HUES6 (cell line): ENCODE data around the gene CCDC61.
A peak's percentile ranks its signal among the peaks of the same experiment; 100 is the strongest.

Source experiments
- H3K27ac ChIP-seq: 2 replicates; pipeline ENCODE4 v1.7.0; 2013; ENCODE audit warnings: low read depth, mild to moderate bottlenecking, low read length, inconsistent platforms
- H3K27me3 ChIP-seq: 2 replicates; pipeline ENCODE4 v1.6.1; 2013; ENCODE audit warnings: low read length; ENCODE audit not compliant: control insufficient read depth, insufficient read depth
- H3K36me3 ChIP-seq: 2 replicates; pipeline ENCODE4 v1.6.1; 2013; ENCODE audit warnings: low read length; ENCODE audit not compliant: control insufficient read depth, insufficient read depth
- H3K4me1 ChIP-seq: 2 replicates; pipeline ENCODE4 v1.6.1; 2013; ENCODE audit warnings: low read length; ENCODE audit not compliant: control insufficient read depth, insufficient read depth
- H3K4me3 ChIP-seq: 2 replicates; pipeline ENCODE4 v1.5.1; 2013; ENCODE audit warnings: low read depth, low read length
- H3K9ac ChIP-seq: one replicate; pipeline ENCODE4 v1.6.1; 2013; ENCODE audit warnings: mild to moderate bottlenecking, low read length
- H3K9me3 ChIP-seq: 2 replicates; pipeline ENCODE4 v1.6.1; 2013; ENCODE audit warnings: low read depth, low read length; ENCODE audit not compliant: control insufficient read depth, insufficient read depth

Gene CCDC61

GRCh38 chr19:45999653-46000121 lies 4.4 kb downstream of the CCDC61 start:
- no peak overlapping the region for H3K27ac ChIP-seq
- no peaks in the 10 kb centered on the region for H3K9me3 ChIP-seq
- H3K9ac ChIP-seq = no peak overlapping the region
- peaks cover 5% of the 10 kb centered on the region; the same call in 1 of the 2 replicates for H3K4me1 ChIP-seq
- peaks cover 3% of the 10 kb centered on the region; the same call in 1 of the 2 replicates for H3K27me3 ChIP-seq
- H3K4me3 ChIP-seq = peak overlapping the region; percentile 77
- peaks cover 10% of the 10 kb centered on the region for H3K36me3 ChIP-seq

DNA sequence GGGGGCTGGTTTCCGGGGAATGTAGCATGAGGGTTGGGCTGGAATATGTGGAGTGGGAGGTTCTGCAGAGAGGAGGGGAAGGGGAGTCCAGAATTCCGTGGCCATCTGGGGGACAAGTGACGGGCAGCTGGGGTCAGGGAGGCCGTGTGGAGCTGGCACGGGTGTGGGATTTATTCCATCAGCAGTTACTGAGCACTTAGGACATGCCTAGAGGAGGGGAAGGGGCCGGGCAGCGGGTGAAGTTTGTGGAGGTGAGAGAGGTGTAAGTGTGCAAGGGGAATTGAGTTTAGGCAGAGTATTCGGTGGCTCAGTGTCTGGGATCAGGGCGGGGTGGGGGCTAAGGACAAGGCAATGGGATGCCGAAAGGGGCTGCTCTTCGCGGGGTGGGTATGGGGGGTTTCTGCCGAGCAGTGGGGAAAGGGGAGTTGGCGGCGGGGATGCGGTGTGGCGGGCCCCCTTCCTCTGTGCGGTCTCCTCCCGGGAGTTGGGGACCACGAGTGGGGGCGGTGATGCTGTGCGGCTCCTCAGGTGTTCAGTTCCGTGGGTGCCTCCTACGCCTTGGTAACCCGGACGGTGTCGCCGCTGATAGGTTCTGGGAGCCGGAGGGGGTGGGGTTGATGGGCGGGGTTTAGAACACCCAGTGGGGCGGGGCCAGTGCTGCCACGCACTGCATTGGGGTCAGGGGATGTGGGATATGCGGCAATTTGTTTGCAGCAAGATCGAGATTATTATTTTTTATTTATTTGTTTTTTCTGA lies 5.4 kb downstream of the CCDC61 start:
- peaks cover 3% of the 10 kb centered on the region; the same call in 1 of the 2 replicates for H3K27me3 ChIP-seq
- peaks cover 5% of the 10 kb centered on the region; the same call in 1 of the 2 replicates for H3K4me1 ChIP-seq
- H3K36me3 ChIP-seq = peaks cover 10% of the 10 kb centered on the region
- peak overlapping the region; percentile 77 for H3K4me3 ChIP-seq
- no peaks in the 10 kb centered on the region for H3K9me3 ChIP-seq
- peak overlapping the region; percentile 31 for H3K9ac ChIP-seq
- H3K27ac ChIP-seq = no peak overlapping the region

DNA sequence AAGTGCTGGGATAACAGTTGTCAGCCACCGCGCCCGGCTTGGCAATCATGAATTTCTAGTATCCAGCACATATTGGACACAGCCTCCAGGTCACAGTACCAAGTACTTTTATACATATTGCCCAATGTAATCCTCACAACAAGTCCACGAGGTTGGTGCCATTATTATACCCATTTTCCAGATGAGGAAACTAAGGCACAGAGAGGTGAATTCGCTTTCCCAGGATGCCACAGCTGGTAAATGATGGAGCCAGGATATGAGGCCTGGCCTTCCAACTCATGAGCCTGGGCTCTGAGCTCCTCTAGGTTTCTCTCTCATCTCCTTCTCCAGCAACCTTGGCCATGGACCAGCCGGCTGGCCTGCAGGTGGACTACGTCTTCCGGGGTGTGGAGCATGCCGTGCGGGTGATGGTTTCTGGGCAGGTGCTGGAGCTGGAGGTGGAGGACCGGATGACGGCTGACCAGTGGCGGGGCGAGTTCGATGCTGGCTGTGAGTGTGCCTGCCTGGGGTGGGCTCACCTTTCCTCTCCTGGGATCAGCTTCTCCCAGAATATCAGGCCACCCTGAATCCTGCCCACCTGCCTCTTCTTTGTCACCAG lies 7.5 kb downstream of the CCDC61 start:
- Histone ChIP-seq H3K36me3 (peaks cover 15% of the 10 kb centered on the region; the same call in 1 of the 2 replicates), H3K9ac (no peak overlapping the region), H3K4me1 (no peaks in the 10 kb centered on the region; the same call in 1 of the 2 replicates), H3K9me3 (no peaks in the 10 kb centered on the region), H3K27ac (no peak overlapping the region), H3K4me3 (no peak overlapping the region), H3K27me3 (peaks cover 3% of the 10 kb centered on the region; the same call in 1 of the 2 replicates)

- no peak overlapping the region for H3K9ac ChIP-seq
- H3K36me3 ChIP-seq = peaks cover 17% of the 10 kb centered on the region; the same call in 1 of the 2 replicates
These were observed 11.1 kb downstream of the CCDC61 start for GRCh38 chr19:46006411-46006810.

DNA sequence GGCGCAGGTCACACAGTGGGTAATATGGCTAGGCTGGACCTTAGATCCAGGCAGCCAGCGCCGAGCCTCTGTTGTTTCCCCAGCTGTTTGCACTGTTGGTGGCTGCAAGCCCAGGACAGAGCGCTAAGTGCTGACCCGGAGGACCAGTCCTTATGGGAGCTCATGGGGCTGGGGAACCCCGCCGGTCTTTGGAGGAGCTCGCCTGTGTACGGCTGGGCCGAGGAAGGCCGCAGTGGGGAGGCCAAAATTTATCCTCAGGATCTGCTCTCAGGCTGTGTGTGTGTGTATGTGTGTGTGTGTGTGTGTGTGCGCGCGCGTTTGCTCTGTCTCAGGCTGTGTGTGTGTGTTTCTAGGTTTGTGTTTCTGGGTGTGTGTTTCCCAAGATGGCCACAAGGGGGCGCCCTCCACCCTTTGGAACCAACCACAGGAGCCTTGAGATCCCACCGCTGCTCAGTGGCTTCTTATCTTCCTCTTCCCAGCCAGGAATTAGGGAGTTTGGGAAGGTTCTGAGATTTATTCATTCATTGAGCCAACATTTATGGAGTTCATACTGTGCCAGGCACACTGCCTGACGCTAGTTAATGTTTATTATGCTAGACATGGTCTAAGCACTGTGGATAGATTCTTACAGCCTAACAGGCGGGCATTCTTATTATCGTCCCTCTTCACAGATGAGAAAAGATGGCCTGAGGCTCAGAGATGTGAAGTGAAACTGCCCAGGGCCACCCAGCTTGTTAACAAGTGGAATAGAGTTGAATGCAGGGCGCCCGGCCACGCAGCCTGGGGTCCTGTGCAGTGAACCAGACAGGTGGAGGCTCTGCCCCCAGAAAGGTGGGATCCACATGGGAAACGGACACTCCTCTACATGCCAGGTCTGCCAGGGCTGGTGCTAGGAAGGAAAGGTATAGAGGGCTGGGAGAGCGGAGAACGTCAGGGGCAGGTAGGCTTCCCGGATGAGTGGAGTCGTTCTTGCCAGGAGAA lies 14.6 kb downstream of the CCDC61 start:
- Histone ChIP-seq H3K4me1 (peaks cover 5% of the 10 kb centered on the region; the same call in 1 of the 2 replicates), H3K9me3 (no peaks in the 10 kb centered on the region), H3K9ac (no peak overlapping the region)

More at GRCh38 chr19:46006411-46006810, 11.1 kb downstream of the CCDC61 start:
- no peak overlapping the region for H3K27ac ChIP-seq
- H3K4me3 ChIP-seq = no peak overlapping the region
- H3K9me3 ChIP-seq = no peaks in the 10 kb centered on the region
- no peaks in the 10 kb centered on the region for H3K4me1 ChIP-seq
- H3K27me3 ChIP-seq = no peaks in the 10 kb centered on the region

DNA sequence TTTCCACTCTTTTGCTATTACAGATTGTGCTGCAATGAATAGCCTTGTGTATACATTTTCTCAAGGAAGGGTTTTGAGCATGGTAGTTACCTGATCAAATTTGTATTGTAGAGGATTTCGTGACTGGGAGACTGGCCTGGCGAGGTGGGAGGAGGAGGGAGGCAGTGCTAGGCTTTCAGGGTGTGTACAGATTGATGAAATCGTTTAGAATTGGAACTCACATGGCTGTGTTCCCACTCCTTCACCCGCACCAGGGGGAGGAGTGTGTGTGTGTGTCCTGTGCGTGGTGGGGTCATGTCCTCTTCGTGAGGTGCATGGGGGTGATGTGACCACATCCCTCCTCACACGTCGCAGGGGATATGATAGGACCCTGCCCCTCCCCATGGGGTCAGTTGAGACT lies 19.3 kb downstream of the CCDC61 start:
- Histone ChIP-seq H3K4me1 (peaks cover 17% of the 10 kb centered on the region), H3K36me3 (peaks cover 6% of the 10 kb centered on the region; the same call in 1 of the 2 replicates), H3K27me3 (peaks cover 32% of the 10 kb centered on the region), H3K4me3 (peak overlapping the region; percentile 48), H3K9ac (peak overlapping the region; percentile 38), H3K9me3 (no peaks in the 10 kb centered on the region), H3K27ac (no peak overlapping the region)

More for the DNA sequence above, 14.6 kb downstream of the CCDC61 start:
- Histone ChIP-seq H3K27ac (no peak overlapping the region), H3K27me3 (peaks cover 15% of the 10 kb centered on the region), H3K36me3 (peaks cover 11% of the 10 kb centered on the region; the same call in 1 of the 2 replicates), H3K4me3 (no peak overlapping the region)

DNA sequence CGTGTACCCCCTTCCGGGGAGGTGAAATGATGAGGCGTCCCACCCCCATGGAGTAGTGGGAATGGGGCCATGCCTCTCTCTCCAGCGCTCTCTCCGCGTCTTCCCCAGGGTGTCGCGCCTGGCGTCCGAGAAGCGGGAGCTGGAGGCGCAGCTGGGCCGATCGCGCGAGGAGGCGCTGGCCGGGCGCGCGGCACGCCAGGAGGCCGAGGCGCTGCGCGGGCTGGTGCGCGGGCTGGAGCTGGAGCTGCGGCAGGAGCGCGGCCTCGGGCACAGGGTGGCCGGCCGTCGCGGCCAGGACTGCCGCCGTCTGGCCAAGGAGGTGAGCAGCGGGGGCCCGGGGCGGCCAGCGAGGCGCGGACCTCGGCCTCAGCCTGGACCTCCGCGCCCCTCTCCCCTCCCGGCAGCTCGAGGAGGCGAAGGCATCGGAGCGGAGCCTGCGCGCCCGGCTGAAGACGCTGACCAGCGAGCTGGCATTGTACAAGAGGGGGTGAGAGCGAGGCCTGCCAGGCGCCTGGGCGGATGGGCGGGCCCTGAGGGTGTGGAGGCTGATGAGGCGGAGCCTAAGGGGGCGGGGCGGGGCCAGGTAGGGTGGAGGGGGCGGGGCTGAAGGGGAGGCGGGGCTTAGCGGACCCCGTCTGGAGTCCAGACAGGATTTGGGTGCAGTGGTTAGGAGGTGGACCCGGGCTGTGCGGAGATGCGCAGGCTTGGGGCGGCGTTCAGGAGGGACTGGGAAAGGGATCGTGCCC lies 19.8 kb downstream of the CCDC61 start:
- Histone ChIP-seq H3K4me3 (peak overlapping the region; percentile 59), H3K9ac (peak overlapping the region; percentile 38), H3K9me3 (no peaks in the 10 kb centered on the region), H3K4me1 (peaks cover 17% of the 10 kb centered on the region), H3K27me3 (peaks cover 32% of the 10 kb centered on the region), H3K27ac (no peak overlapping the region), H3K36me3 (peaks cover 6% of the 10 kb centered on the region; the same call in 1 of the 2 replicates)

DNA sequence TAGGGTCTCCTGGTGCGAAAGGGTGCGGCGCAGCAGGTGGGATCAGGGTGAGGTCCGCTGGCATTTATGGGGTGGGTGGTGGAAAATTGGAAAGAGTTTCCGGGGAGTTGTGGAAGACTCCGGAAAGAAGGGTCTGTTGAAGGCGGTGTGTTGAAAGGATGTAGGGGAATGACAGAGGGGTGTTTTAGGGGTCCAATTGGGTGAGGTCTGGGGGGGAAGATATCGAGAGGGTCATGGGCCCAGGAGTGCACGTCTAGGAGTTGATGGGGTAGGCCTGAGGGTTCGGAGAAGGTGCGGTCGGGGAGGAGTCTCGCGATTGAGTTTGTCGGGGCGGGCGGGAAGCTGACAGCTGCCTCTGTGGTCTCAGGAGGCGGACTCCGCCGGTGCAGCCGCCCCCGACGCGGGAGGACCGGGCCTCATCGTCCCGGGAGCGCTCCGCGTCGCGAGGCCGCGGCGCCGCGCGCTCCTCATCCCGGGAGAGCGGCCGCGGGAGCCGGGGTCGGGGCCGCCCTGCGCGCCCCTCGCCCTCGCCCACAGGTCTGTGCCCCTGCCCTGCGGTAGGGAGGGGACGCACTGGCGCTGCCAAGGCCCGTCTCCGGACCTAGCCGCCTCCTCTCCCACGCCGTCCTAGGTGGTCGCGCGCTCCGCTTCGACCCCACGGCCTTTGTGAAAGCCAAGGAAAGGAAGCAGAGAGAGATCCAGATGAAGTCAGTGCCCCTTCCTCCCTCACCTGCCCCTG lies 20.6 kb downstream of the CCDC61 start:
- Histone ChIP-seq H3K27me3 (peaks cover 32% of the 10 kb centered on the region), H3K27ac (no peak overlapping the region), H3K9ac (no peak overlapping the region)

DNA sequence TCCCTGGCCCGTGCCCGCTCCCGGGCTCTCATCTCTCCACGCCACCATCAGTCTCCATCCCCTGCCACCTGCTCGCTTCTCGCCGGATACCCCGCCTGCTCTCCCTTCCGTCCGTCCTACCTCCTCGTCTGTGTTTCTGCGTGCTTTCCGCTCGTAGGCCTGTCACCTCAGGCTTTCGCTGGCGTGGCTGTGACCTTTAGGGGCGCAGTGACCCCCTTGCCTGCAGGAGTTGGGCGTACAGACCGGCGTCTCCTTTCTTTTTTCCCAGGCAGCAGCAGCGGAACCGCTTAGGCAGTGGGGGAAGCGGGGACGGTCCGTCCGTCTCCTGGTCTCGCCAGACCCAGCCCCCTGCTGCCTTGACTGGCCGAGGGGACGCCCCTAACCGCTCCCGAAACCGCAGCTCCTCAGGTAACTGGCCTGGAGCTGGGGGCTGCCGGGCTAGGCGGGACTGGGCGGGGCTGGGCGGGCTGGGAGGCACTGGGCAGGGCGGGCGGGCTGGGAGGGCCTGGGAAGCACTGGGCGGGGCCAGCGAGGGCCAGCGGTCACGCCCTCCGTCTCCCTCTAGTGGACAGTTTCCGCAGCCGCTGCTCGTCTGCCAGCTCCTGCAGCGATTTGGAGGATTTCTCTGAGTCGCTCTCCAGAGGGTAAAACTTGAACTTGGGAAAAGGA lies 21.3 kb downstream of the CCDC61 start:
- no peak overlapping the region for H3K27ac ChIP-seq
- H3K4me3 ChIP-seq = peak overlapping the region; percentile 59
- H3K36me3 ChIP-seq = 0 out of 2 replicates have a peak, but pooled peaks cover 6% of the 10 kb centered on the region
- H3K4me1 ChIP-seq = peaks cover 17% of the 10 kb centered on the region
- H3K27me3 ChIP-seq = peaks cover 32% of the 10 kb centered on the region
- no peaks in the 10 kb centered on the region for H3K9me3 ChIP-seq
- H3K9ac ChIP-seq = no peak overlapping the region

More for the DNA sequence above, 20.6 kb downstream of the CCDC61 start:
- Histone ChIP-seq H3K4me1 (peaks cover 17% of the 10 kb centered on the region), H3K9me3 (no peaks in the 10 kb centered on the region), H3K4me3 (peak overlapping the region; percentile 59), H3K36me3 (0 out of 2 replicates have a peak, but pooled peaks cover 6% of the 10 kb centered on the region)
